Large intestine (tissue), 3 donors: Measurements from ENCODE around the gene NCAM1. TPM values are rescaled to one million over a fixed set of nuclear protein-coding genes. Genes with fewer than 3 reads are reported as not detected.
"Not testable (repeated sequence)": the region's sequence is repeated elsewhere in the genome, so short reads cannot be mapped to it uniquely, and the experiment has no call there.

Experiments
- DNase-seq, 2 donors: peaks; one replicate each; pipeline versions ENCODE4 v3.0.0 to v3.0.0-alpha.2; 2013
- H3K27ac ChIP-seq: one replicate; pipeline ENCODE4 v1.5.1; 2013; ENCODE audit warnings: low read length
- H3K27me3 ChIP-seq: 2 replicates; pipeline ENCODE4 v1.6.1; 2013; ENCODE audit warnings: low read length; ENCODE audit not compliant: control insufficient read depth, insufficient read depth
- H3K36me3 ChIP-seq: 2 replicates; pipeline ENCODE4 v1.6.1; 2013; ENCODE audit warnings: low read length; ENCODE audit not compliant: control insufficient read depth, insufficient read depth
- H3K4me1 ChIP-seq: one replicate; pipeline ENCODE4 v1.6.1; 2013; ENCODE audit warnings: low read length; ENCODE audit not compliant: control insufficient read depth, insufficient read depth
- H3K4me3 ChIP-seq: one replicate; pipeline ENCODE4 v1.5.1; 2013; ENCODE audit warnings: low read length
- H3K9me3 ChIP-seq: one replicate; pipeline ENCODE4 v1.6.1; 2013; ENCODE audit warnings: mild to moderate bottlenecking, low read depth, low read length, moderate library complexity; ENCODE audit not compliant: control insufficient read depth
- WGBS: methylation state at CpG from one replicate; pipeline ENCODE4 v1.1.5; 2013; ENCODE audit warnings: low lambda C conversion rate; ENCODE audit not compliant: insufficient coverage; 5-methylcytosine and 5-hydroxymethylcytosine counted together
- polyA plus RNA-seq: library from polyadenylated mRNA; unstranded; fragments of 120-200 nt; gene quantifications from one replicate; pipeline ENCODE4 v1.2.1, GENCODE V29; 2013

NCAM1 gene
- polyA plus RNA-seq, 1 donor: 63.0 TPM

- H3K36me3 ChIP-seq: no peaks in the 10 kb centered on the region
- H3K9me3 ChIP-seq: no peaks in the 10 kb centered on the region
- no peak overlapping the region for H3K27ac ChIP-seq
- no peaks in the 10 kb centered on the region for H3K4me1 ChIP-seq
- no peaks in the 10 kb centered on the region for H3K27me3 ChIP-seq
- DNase-seq: no peak
- WGBS: 60% methylated on average over 1 of the region's 15 CpGs
- H3K4me3 ChIP-seq: no peak overlapping the region
Measured at GRCh38 chr11:113045146-113045545, 83.9 kb downstream of the NCAM1 start.

GRCh38 chr11:113046866-113047265 is 85.6 kb downstream of the NCAM1 start:
- no CpG with 5 or more reads among the region's 2 CpGs for WGBS
- Histone ChIP-seq H3K36me3 (no peaks in the 10 kb centered on the region), H3K4me3 (no peak overlapping the region), H3K9me3 (no peaks in the 10 kb centered on the region), H3K4me1 (no peaks in the 10 kb centered on the region), H3K27me3 (no peaks in the 10 kb centered on the region), H3K27ac (no peak overlapping the region)
- DNase-seq: no peak

GRCh38 chr11:113048820-113049768 is 87.9 kb downstream of the NCAM1 start:
- Histone ChIP-seq H3K4me3 (no peak overlapping the region), H3K4me1 (no peaks in the 10 kb centered on the region), H3K36me3 (no peaks in the 10 kb centered on the region), H3K27ac (no peak overlapping the region), H3K27me3 (no peaks in the 10 kb centered on the region), H3K9me3 (no peaks in the 10 kb centered on the region)
- no peak for DNase-seq
- WGBS: no CpG with 5 or more reads among the region's 3 CpGs

- H3K27ac ChIP-seq, DNase-seq, H3K4me1 ChIP-seq, H3K27me3 ChIP-seq, H3K4me3 ChIP-seq, H3K36me3 ChIP-seq, H3K9me3 ChIP-seq: not testable (repeated sequence)
- 67% methylated on average over 1 of the region's 2 CpGs for WGBS
Measured at GRCh38 chr11:113053042-113053441, 91.8 kb downstream of the NCAM1 start.

- Histone ChIP-seq H3K9me3 (no peaks in the 10 kb centered on the region), H3K27me3 (no peaks in the 10 kb centered on the region), H3K4me3 (no peak overlapping the region), H3K36me3 (no peaks in the 10 kb centered on the region), H3K4me1 (no peaks in the 10 kb centered on the region), H3K27ac (no peak overlapping the region)
- no peak for DNase-seq
- no CpG with 5 or more reads among the region's 2 CpGs for WGBS
Measured at GRCh38 chr11:113057038-113057437, 95.8 kb downstream of the NCAM1 start.

GRCh38 chr11:113059548-113059947 is 98.3 kb downstream of the NCAM1 start:
- WGBS: no CpG with 5 or more reads among the region's 4 CpGs
- Histone ChIP-seq H3K4me1 (no peaks in the 10 kb centered on the region), H3K27me3 (no peaks in the 10 kb centered on the region), H3K27ac (no peak overlapping the region), H3K9me3 (no peaks in the 10 kb centered on the region), H3K4me3 (no peak overlapping the region), H3K36me3 (no peaks in the 10 kb centered on the region)
- DNase-seq: no peak

- H3K4me3 ChIP-seq: no peak overlapping the region
- no CpG with 5 or more reads among the region's 1 CpG for WGBS
- H3K36me3 ChIP-seq: no peaks in the 10 kb centered on the region
- H3K4me1 ChIP-seq: no peaks in the 10 kb centered on the region
- H3K9me3 ChIP-seq: no peaks in the 10 kb centered on the region
- no peaks in the 10 kb centered on the region for H3K27me3 ChIP-seq
- H3K27ac ChIP-seq: no peak overlapping the region
- no peak for DNase-seq
Measured at GRCh38 chr11:113065330-113065729, 104.1 kb downstream of the NCAM1 start.

GRCh38 chr11:113072237-113072858 is 111.1 kb downstream of the NCAM1 start:
- H3K9me3 ChIP-seq: no peaks in the 10 kb centered on the region
- no peak for DNase-seq
- WGBS: 82% methylated on average over 3 of the region's 5 CpGs
- H3K4me1 ChIP-seq: no peaks in the 10 kb centered on the region
- no peak overlapping the region for H3K4me3 ChIP-seq
- H3K27me3 ChIP-seq: no peaks in the 10 kb centered on the region
- H3K36me3 ChIP-seq: no peaks in the 10 kb centered on the region
- H3K27ac ChIP-seq: no peak overlapping the region

GRCh38 chr11:113073290-113073953 is 112.2 kb downstream of the NCAM1 start:
- Histone ChIP-seq H3K36me3 (no peaks in the 10 kb centered on the region), H3K4me1 (no peaks in the 10 kb centered on the region), H3K27ac (no peak overlapping the region), H3K4me3 (no peak overlapping the region), H3K9me3 (no peaks in the 10 kb centered on the region), H3K27me3 (no peaks in the 10 kb centered on the region)
- WGBS: 83% methylated on average over 1 of the region's 3 CpGs
- DNase-seq: no peak

GRCh38 chr11:113075586-113076095 is 114.4 kb downstream of the NCAM1 start:
- H3K4me1 ChIP-seq: no peaks in the 10 kb centered on the region
- H3K9me3 ChIP-seq: no peaks in the 10 kb centered on the region
- WGBS: 40% methylated on average over 1 of the region's 1 CpG
- H3K27me3 ChIP-seq: no peaks in the 10 kb centered on the region
- no peaks in the 10 kb centered on the region for H3K36me3 ChIP-seq
- no peak overlapping the region for H3K4me3 ChIP-seq
- DNase-seq: no peak
- no peak overlapping the region for H3K27ac ChIP-seq
